Muscle layer of colon (tissue), 2 donors: Measurements from ENCODE around the gene GPR156.
"Not testable (repeated sequence)": the region's sequence is repeated elsewhere in the genome, so short reads cannot be mapped to it uniquely, and the experiment has no call there.

Experiments used
- H3K27ac ChIP-seq: one replicate; pipeline ENCODE4 v1.7.0; 2013; ENCODE audit warnings: low read depth, mild to moderate bottlenecking, low read length, moderate library complexity
- H3K27me3 ChIP-seq, 2 donors: one replicate each; pipeline ENCODE4 v1.7.0; 2013; ENCODE audit warnings: low read length in 2 of 2, mild to moderate bottlenecking in 2 of 2; ENCODE audit not compliant: insufficient read depth in 2 of 2, control insufficient read depth in 1 of 2
- H3K36me3 ChIP-seq: one replicate; pipeline ENCODE4 v1.7.0; 2013; ENCODE audit warnings: mild to moderate bottlenecking, low read length; ENCODE audit not compliant: insufficient read depth
- H3K4me1 ChIP-seq: one replicate; pipeline ENCODE4 v1.7.0; 2013; ENCODE audit warnings: mild to moderate bottlenecking, low read length; ENCODE audit not compliant: insufficient read depth
- H3K4me3 ChIP-seq, 2 donors: one replicate each; pipeline ENCODE4 v1.7.0; 2013; ENCODE audit warnings: low read length in 2 of 2, low read depth in 1 of 2, mild to moderate bottlenecking in 1 of 2, moderate library complexity in 1 of 2
- H3K9ac ChIP-seq: one replicate; pipeline ENCODE4 v1.7.0; 2013; ENCODE audit warnings: low read length
- H3K9me3 ChIP-seq: one replicate; pipeline ENCODE4 v1.7.0; 2013; ENCODE audit warnings: mild to moderate bottlenecking, low read length
- donor health status: abdominal sarcoma.
- donor health status: Adenocarcinoma of cecum.

GPR156 gene

GRCh38 chr3:120157113-120157512 is 127.9 kb downstream of the GPR156 start:
- H3K27me3 ChIP-seq = no peaks in the 10 kb centered on the region
- H3K36me3 ChIP-seq = no peaks in the 10 kb centered on the region
- H3K9me3 ChIP-seq = no peaks in the 10 kb centered on the region
- H3K27ac ChIP-seq = no peak overlapping the region
- H3K4me3 ChIP-seq = no peak overlapping the region
- peaks cover 9% of the 10 kb centered on the region for H3K4me1 ChIP-seq
- H3K9ac ChIP-seq = no peak overlapping the region

GRCh38 chr3:120156699-120157098 is 128.3 kb downstream of the GPR156 start:
- H3K4me1 ChIP-seq = peaks cover 9% of the 10 kb centered on the region
- no peak overlapping the region for H3K9ac ChIP-seq
- no peaks in the 10 kb centered on the region for H3K27me3 ChIP-seq
- no peaks in the 10 kb centered on the region for H3K36me3 ChIP-seq
- no peak overlapping the region for H3K27ac ChIP-seq
- H3K4me3 ChIP-seq = no peak overlapping the region
- H3K9me3 ChIP-seq = no peaks in the 10 kb centered on the region

GRCh38 chr3:120155694-120156093 is 129.3 kb downstream of the GPR156 start:
- not testable (repeated sequence) for H3K9me3 ChIP-seq, H3K27ac ChIP-seq

GRCh38 chr3:120155108-120155507 is 129.9 kb downstream of the GPR156 start:
- peaks cover 5% of the 10 kb centered on the region for H3K4me1 ChIP-seq
- H3K36me3 ChIP-seq = no peaks in the 10 kb centered on the region
- no peak overlapping the region for H3K27ac ChIP-seq
- H3K9ac ChIP-seq = no peak overlapping the region
- H3K9me3 ChIP-seq = no peaks in the 10 kb centered on the region
- H3K27me3 ChIP-seq = no peaks in the 10 kb centered on the region
- H3K4me3 ChIP-seq = no peak overlapping the region

More at GRCh38 chr3:120155694-120156093, 129.3 kb downstream of the GPR156 start:
- not testable (repeated sequence) for H3K27me3 ChIP-seq, H3K36me3 ChIP-seq, H3K4me1 ChIP-seq, H3K9ac ChIP-seq, H3K4me3 ChIP-seq

- H3K36me3 ChIP-seq = no peaks in the 10 kb centered on the region
- no peak overlapping the region for H3K27ac ChIP-seq
- H3K4me1 ChIP-seq = no peaks in the 10 kb centered on the region
- no peak overlapping the region for H3K9ac ChIP-seq
- H3K4me3 ChIP-seq = no peak overlapping the region
- no peaks in the 10 kb centered on the region for H3K9me3 ChIP-seq
- no peaks in the 10 kb centered on the region for H3K27me3 ChIP-seq
These were observed 131.7 kb downstream of the GPR156 start for GRCh38 chr3:120153294-120153693.

GRCh38 chr3:120151791-120152190 is 133.2 kb downstream of the GPR156 start:
- no peak overlapping the region for H3K4me3 ChIP-seq
- H3K4me1 ChIP-seq = no peaks in the 10 kb centered on the region
- no peaks in the 10 kb centered on the region for H3K9me3 ChIP-seq
- H3K36me3 ChIP-seq = no peaks in the 10 kb centered on the region
- H3K27ac ChIP-seq = no peak overlapping the region
- no peak overlapping the region for H3K9ac ChIP-seq
- no peaks in the 10 kb centered on the region for H3K27me3 ChIP-seq

- no peaks in the 10 kb centered on the region for H3K27me3 ChIP-seq
- no peaks in the 10 kb centered on the region for H3K4me1 ChIP-seq
- no peak overlapping the region for H3K4me3 ChIP-seq
- H3K9me3 ChIP-seq = no peaks in the 10 kb centered on the region
- no peak overlapping the region for H3K27ac ChIP-seq
- H3K36me3 ChIP-seq = no peaks in the 10 kb centered on the region
- H3K9ac ChIP-seq = no peak overlapping the region
These were observed 136.7 kb downstream of the GPR156 start for GRCh38 chr3:120148187-120148949.

GRCh38 chr3:120147072-120147871 is 137.8 kb downstream of the GPR156 start:
- no peak overlapping the region for H3K27ac ChIP-seq
- H3K27me3 ChIP-seq = no peaks in the 10 kb centered on the region
- H3K36me3 ChIP-seq = no peaks in the 10 kb centered on the region
- H3K9me3 ChIP-seq = no peaks in the 10 kb centered on the region
- no peak overlapping the region for H3K9ac ChIP-seq
- no peaks in the 10 kb centered on the region for H3K4me1 ChIP-seq
- no peak overlapping the region for H3K4me3 ChIP-seq

GRCh38 chr3:120145542-120146285 is 139.3 kb downstream of the GPR156 start:
- Histone ChIP-seq H3K27ac (no peak overlapping the region), H3K27me3 (no peaks in the 10 kb centered on the region), H3K4me1 (no peaks in the 10 kb centered on the region), H3K36me3 (no peaks in the 10 kb centered on the region), H3K4me3 (no peak overlapping the region), H3K9ac (no peak overlapping the region), H3K9me3 (no peaks in the 10 kb centered on the region)

- no peak overlapping the region for H3K27ac ChIP-seq
- no peaks in the 10 kb centered on the region for H3K9me3 ChIP-seq
- H3K36me3 ChIP-seq = no peaks in the 10 kb centered on the region
- no peak overlapping the region for H3K9ac ChIP-seq
- no peaks in the 10 kb centered on the region for H3K27me3 ChIP-seq
- H3K4me1 ChIP-seq = no peaks in the 10 kb centered on the region
- no peak overlapping the region for H3K4me3 ChIP-seq
These were observed 140.8 kb downstream of the GPR156 start for GRCh38 chr3:120144267-120144666.

GRCh38 chr3:120143676-120144075 is 141.3 kb downstream of the GPR156 start:
- Histone ChIP-seq H3K27me3 (no peaks in the 10 kb centered on the region), H3K4me3 (no peak overlapping the region), H3K36me3 (no peaks in the 10 kb centered on the region), H3K27ac (no peak overlapping the region), H3K4me1 (no peaks in the 10 kb centered on the region), H3K9ac (no peak overlapping the region), H3K9me3 (no peaks in the 10 kb centered on the region)
